Thoracic aorta (tissue), 2 donors: ENCODE measurements around the gene LHX5. TPM values are rescaled to one million over a fixed set of nuclear protein-coding genes. Genes with fewer than 3 reads are reported as not detected.

Experiments used
- ATAC-seq: fragments of 150-250 bp; one replicate; pipeline ENCODE4 v1.8.0; 2017; ENCODE audit warnings: low read depth; ENCODE audit not compliant: insufficient number of reproducible peaks, low FRiP score
- DNase-seq: peaks from one replicate; pipeline ENCODE4 v3.0.0-alpha.2; 2020; ENCODE audit warnings: low spot score
- H3K27ac ChIP-seq, 2 donors: fragments of 200-600 bp; sonication (generic); 1 replicate in 1 of 2; 2 replicates in 1 of 2; pipeline ENCODE4 v1.5.1; 2016; ENCODE audit warnings: mild to moderate bottlenecking in 2 of 2, moderate library complexity in 2 of 2
- H3K27me3 ChIP-seq: fragments of 200-600 bp; sonication (generic); replicated peaks from 2 replicates; pipeline ENCODE4 v1.6.0; 2016; ENCODE audit warnings: mild to moderate bottlenecking; ENCODE audit not compliant: insufficient read depth
- H3K36me3 ChIP-seq: fragments of 200-600 bp; sonication (generic); one replicate; pipeline ENCODE4 v1.5.1; 2016
- H3K4me1 ChIP-seq, 2 donors: fragments of 200-600 bp; sonication (generic); 1 replicate in 1 of 2; 2 replicates in 1 of 2; pipeline versions ENCODE4 v1.5.1 to v1.6.0; 2016; ENCODE audit warnings: low read depth in 2 of 2, mild to moderate bottlenecking in 1 of 2; ENCODE audit not compliant: control insufficient read depth in 1 of 2
- H3K4me3 ChIP-seq: fragments of 200-600 bp; sonication (generic); 2 replicates; pipeline ENCODE4 v1.5.1; 2016; ENCODE audit warnings: mild to moderate bottlenecking
- H3K9me3 ChIP-seq: fragments of 200-600 bp; sonication (generic); 2 replicates; pipeline ENCODE4 v1.5.1; 2016
- CTCF ChIP-seq: fragments of 200-600 bp; sonication (generic); IDR thresholded peaks from one replicate; pipeline ENCODE4 v1.5.1; 2019; ENCODE audit warnings: antibody characterized with exemption
- total RNA-seq, 2 donors: library from RNA; depleted of rRNA; stranded (reverse); fragments of >200 nt; gene quantifications; one replicate each; pipeline versions ENCODE4 v1.1.0 to v1.2.3, GENCODE V29; 2016

LHX5 gene
- total RNA-seq, 2 donors from 2014 or later, result not detected

- peaks cover 25 to 45% of the 10 kb centered on the region in 2 donors for H3K4me1 ChIP-seq
- H3K36me3 ChIP-seq, result no peaks in the 10 kb centered on the region
- H3K27me3 ChIP-seq, result peaks cover 24% of the 10 kb centered on the region
- H3K4me3 ChIP-seq, result peak overlapping the region; percentile 64
- no peak overlapping the region for H3K27ac ChIP-seq
- no peak for TF ChIP-seq CTCF
- DNase-seq (no peak), ATAC-seq (no peak)
- no peaks in the 10 kb centered on the region for H3K9me3 ChIP-seq
Measured at GRCh38 chr12:113462998-113463745, 8.5 kb downstream of the LHX5 start.

GRCh38 chr12:113462117-113462774 lies 9.4 kb downstream of the LHX5 start:
- peak overlapping the region; percentile 64 for H3K4me3 ChIP-seq
- no peak overlapping the region for H3K27ac ChIP-seq
- DNase-seq, result peak; percentile 12
- H3K9me3 ChIP-seq, result no peaks in the 10 kb centered on the region
- ATAC-seq, result peak; percentile 75
- peak; percentile 77 for TF ChIP-seq CTCF
- no peaks in the 10 kb centered on the region for H3K36me3 ChIP-seq
- H3K27me3 ChIP-seq, result peaks cover 24% of the 10 kb centered on the region
- peaks cover 25 to 40% of the 10 kb centered on the region in 2 donors for H3K4me1 ChIP-seq

- no peak for ATAC-seq
- no peak overlapping the region for H3K4me3 ChIP-seq
- DNase-seq, result no peak
- no peak for TF ChIP-seq CTCF
- peaks cover 25 to 34% of the 10 kb centered on the region in 2 donors for H3K4me1 ChIP-seq
- no peak overlapping the region for H3K27ac ChIP-seq
- H3K27me3 ChIP-seq, result peaks cover 24% of the 10 kb centered on the region
- no peaks in the 10 kb centered on the region for H3K9me3 ChIP-seq
- H3K36me3 ChIP-seq, result no peaks in the 10 kb centered on the region
Measured at GRCh38 chr12:113461666-113462065, 10.0 kb downstream of the LHX5 start.

GRCh38 chr12:113459981-113460380 lies 11.7 kb downstream of the LHX5 start:
- H3K27ac ChIP-seq, result no peak overlapping the region
- TF ChIP-seq CTCF, result no peak
- DNase-seq (no peak), ATAC-seq (no peak)
- peaks cover 7% of the 10 kb centered on the region for H3K27me3 ChIP-seq
- no peak overlapping the region for H3K4me3 ChIP-seq
- peaks cover 20 to 23% of the 10 kb centered on the region in 2 donors for H3K4me1 ChIP-seq
- no peaks in the 10 kb centered on the region for H3K36me3 ChIP-seq
- H3K9me3 ChIP-seq, result no peaks in the 10 kb centered on the region

DNA sequence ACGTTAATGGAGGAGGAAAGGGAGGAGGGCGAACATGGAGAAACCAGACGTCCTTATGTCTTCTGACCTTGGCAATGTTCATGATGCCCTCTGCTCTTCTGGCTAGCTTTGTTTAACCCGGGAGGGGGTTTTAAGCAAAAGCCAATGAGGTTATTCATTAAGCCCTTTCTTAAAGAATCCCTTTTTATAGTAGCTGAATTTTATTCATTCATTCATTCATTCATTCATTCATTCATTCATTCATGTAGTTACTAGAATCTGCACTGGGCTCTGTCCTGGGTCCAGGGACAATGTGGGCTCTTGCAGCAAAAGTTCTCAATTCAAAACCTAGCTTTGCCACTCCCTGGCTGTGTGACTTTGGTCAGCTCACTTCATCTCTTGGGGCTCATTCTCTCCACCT lies 14.0 kb downstream of the LHX5 start:
- DNase-seq, result no peak
- no peaks in the 10 kb centered on the region for H3K9me3 ChIP-seq
- no peak for ATAC-seq
- H3K36me3 ChIP-seq, result no peaks in the 10 kb centered on the region
- no peak for TF ChIP-seq CTCF
- H3K4me3 ChIP-seq, result no peak overlapping the region
- H3K27ac ChIP-seq, result no peak overlapping the region
- peaks cover 0 to 3% of the 10 kb centered on the region in 2 donors for H3K4me1 ChIP-seq
- no peaks in the 10 kb centered on the region for H3K27me3 ChIP-seq
